GM23338 (cell line): ENCODE measurements around the gene PPP5C. TPM values are rescaled to one million over a fixed set of nuclear protein-coding genes. Genes with fewer than 3 reads are reported as not detected.

Source experiments
- ATAC-seq: fragments of 200-7000 bp; cut with Tn5 transposase; 3 replicates; pipeline ENCODE4 v1.9.1; 2020
- DNase-seq: peaks from one replicate; pipeline ENCODE4 v3.0.0-alpha.2; 2015; ENCODE audit warnings: low spot score
- H2AFZ ChIP-seq: fragments of 200-600 bp; sonication (generic); 2 replicates; pipeline ENCODE4 v1.8.0; 2016; ENCODE audit warnings: antibody characterized with exemption, mild to moderate bottlenecking, moderate library complexity
- H3F3A ChIP-seq: fragments of 200-600 bp; sonication (generic); replicated peaks from 2 replicates; pipeline ENCODE4 v1.8.0; 2017; ENCODE audit warnings: antibody characterized with exemption, mixed run types, low read depth
- H3K27ac ChIP-seq: fragments of 200-600 bp; sonication (generic); 2 replicates; pipeline ENCODE4 v1.6.1; 2016; ENCODE audit warnings: low read depth
- H3K27me3 ChIP-seq: fragments of 200-600 bp; sonication (generic); 2 replicates; pipeline ENCODE4 v1.8.0; 2016; ENCODE audit warnings: mild to moderate bottlenecking, mixed run types, moderate library complexity; ENCODE audit not compliant: insufficient read depth
- H3K36me3 ChIP-seq: fragments of 200-600 bp; sonication (generic); 2 replicates; pipeline ENCODE4 v1.8.0; 2016; ENCODE audit warnings: mild to moderate bottlenecking; ENCODE audit not compliant: insufficient read depth
- H3K4me1 ChIP-seq: fragments of 200-600 bp; sonication (generic); 2 replicates; pipeline ENCODE4 v1.8.0; 2016; ENCODE audit warnings: mild to moderate bottlenecking, moderate library complexity; ENCODE audit not compliant: insufficient read depth
- H3K4me2 ChIP-seq: fragments of 200-600 bp; sonication (generic); 2 replicates; pipeline ENCODE4 v1.7.1; 2017; ENCODE audit warnings: mixed run types
- H3K4me3 ChIP-seq: fragments of 200-600 bp; sonication (generic); 2 replicates; pipeline ENCODE4 v1.6.1; 2016; ENCODE audit warnings: mixed run types
- H3K79me2 ChIP-seq: fragments of 200-600 bp; sonication (generic); replicated peaks from 2 replicates; pipeline ENCODE4 v1.8.0; 2017; ENCODE audit warnings: mild to moderate bottlenecking; ENCODE audit not compliant: insufficient read depth
- H3K9me2 ChIP-seq: fragments of 200-600 bp; sonication (generic); 2 replicates; pipeline ENCODE4 v1.8.0; 2017; ENCODE audit not compliant: insufficient read depth
- H4K20me1 ChIP-seq: fragments of 200-600 bp; sonication (generic); replicated peaks from 2 replicates; pipeline ENCODE4 v1.8.0; 2017; ENCODE audit warnings: mild to moderate bottlenecking; ENCODE audit not compliant: insufficient read depth
- H3K27ac Mint-ChIP-seq: 2 replicates; pipeline ENCODE4 v1.8.0; 2020; ENCODE audit warnings: inconsistent platforms, mild to moderate bottlenecking, moderate library complexity, mixed read lengths
- H3K27me3 Mint-ChIP-seq: 3 replicates; pipeline ENCODE4 v1.8.0; 2022; ENCODE audit warnings: low read depth, mild to moderate bottlenecking, moderate library complexity, mixed read lengths, inconsistent platforms; ENCODE audit not compliant: insufficient read depth, poor library complexity
- H3K36me3 Mint-ChIP-seq: 3 replicates; pipeline ENCODE4 v1.8.0; 2021; ENCODE audit warnings: low read depth, mild to moderate bottlenecking, inconsistent platforms, moderate library complexity, mixed read lengths
- H3K4me1 Mint-ChIP-seq: 3 replicates; pipeline ENCODE4 v1.8.0; 2020; ENCODE audit warnings: mild to moderate bottlenecking, inconsistent platforms, mixed read lengths
- H3K4me3 Mint-ChIP-seq: 3 replicates; pipeline ENCODE4 v1.8.0; 2021; ENCODE audit warnings: moderate library complexity, mild to moderate bottlenecking, inconsistent platforms, mixed read lengths
- H3K9me3 Mint-ChIP-seq: 3 replicates; pipeline ENCODE4 v1.8.0; 2020; ENCODE audit warnings: moderate library complexity, mild to moderate bottlenecking, inconsistent platforms, mixed read lengths
- CREB1 ChIP-seq: fragments of 250-450 bp; sonication (Bioruptor Pico); IDR thresholded peaks from 2 replicates; pipeline ENCODE4 v1.5.0; 2020; ENCODE audit warnings: low read depth, mild to moderate bottlenecking, moderate library complexity
- EZH2 ChIP-seq: fragments of 200-600 bp; sonication (generic); IDR thresholded peaks from one replicate; pipeline ENCODE4 v1.8.0; 2017; ENCODE audit warnings: antibody characterized with exemption, mild to moderate bottlenecking, low read depth; ENCODE audit not compliant: unreplicated experiment
- EZH2phosphoT487 ChIP-seq: fragments of 200-600 bp; sonication (generic); IDR thresholded peaks from one replicate; pipeline ENCODE4 v1.8.1; 2018; ENCODE audit warnings: antibody characterized with exemption; ENCODE audit not compliant: unreplicated experiment
- JUNB ChIP-seq: IDR thresholded peaks from one replicate; pipeline ENCODE4 v1.6.1; 2016; ENCODE audit warnings: antibody characterized with exemption; ENCODE audit not compliant: unreplicated experiment
- NANOG ChIP-seq: IDR thresholded peaks from 2 replicates; pipeline ENCODE4 v1.6.1; 2016; ENCODE audit warnings: antibody characterized with exemption, borderline replicate concordance
- POLR2AphosphoS5 ChIP-seq: IDR thresholded peaks from 2 replicates; pipeline ENCODE4 v1.6.1; 2016; ENCODE audit warnings: antibody characterized with exemption, low read depth
- ZNF331 ChIP-seq: fragments of 250-450 bp; sonication (Bioruptor Pico); IDR thresholded peaks from 2 replicates; pipeline ENCODE4 v1.5.0; 2020; ENCODE audit warnings: low read depth, mild to moderate bottlenecking, moderate library complexity
- polyA plus RNA-seq: library from polyadenylated mRNA; unstranded; fragments of >200 nt; fragmentation: Nextera tagmentation; extraction: Ambion mirVana; gene quantifications from 2 replicates; pipeline ENCODE4 v1.2.1, GENCODE V29; 2016
- total RNA-seq: library from RNA; depleted of rRNA; stranded (reverse); fragments of >200 nt; shearing (Covaris generic); gene quantifications from 2 replicates; pipeline ENCODE4 v1.2.3, GENCODE V29; 2014
- TF ChIP-seq, protein P1 (sequence below): fragments of 250-450 bp; sonication (Bioruptor Pico); IDR thresholded peaks from 2 replicates; pipeline ENCODE4 v1.5.0; 2020; ENCODE audit warnings: mild to moderate bottlenecking, moderate library complexity
- TF ChIP-seq, protein P2 (sequence below): IDR thresholded peaks from 2 replicates; pipeline ENCODE4 v1.6.1; 2016; ENCODE audit warnings: antibody characterized with exemption
- TF ChIP-seq, protein P3 (sequence below), 2 experiments: fragments of 200-600 bp in 1 of 2; sonication (generic) in 1 of 2; conservative IDR thresholded peaks; 2 replicates each; pipeline versions ENCODE4 v1.5.1 to v1.6.1; 2016 to 2017; ENCODE audit warnings: antibody characterized with exemption in 2 of 2, low read depth in 2 of 2, mild to moderate bottlenecking in 2 of 2, moderate library complexity in 1 of 2

The PPP5C gene
- total and polyA plus RNA-seq, 2 experiments from 2014 or later, result 51.6 to 123 TPM

DNA sequence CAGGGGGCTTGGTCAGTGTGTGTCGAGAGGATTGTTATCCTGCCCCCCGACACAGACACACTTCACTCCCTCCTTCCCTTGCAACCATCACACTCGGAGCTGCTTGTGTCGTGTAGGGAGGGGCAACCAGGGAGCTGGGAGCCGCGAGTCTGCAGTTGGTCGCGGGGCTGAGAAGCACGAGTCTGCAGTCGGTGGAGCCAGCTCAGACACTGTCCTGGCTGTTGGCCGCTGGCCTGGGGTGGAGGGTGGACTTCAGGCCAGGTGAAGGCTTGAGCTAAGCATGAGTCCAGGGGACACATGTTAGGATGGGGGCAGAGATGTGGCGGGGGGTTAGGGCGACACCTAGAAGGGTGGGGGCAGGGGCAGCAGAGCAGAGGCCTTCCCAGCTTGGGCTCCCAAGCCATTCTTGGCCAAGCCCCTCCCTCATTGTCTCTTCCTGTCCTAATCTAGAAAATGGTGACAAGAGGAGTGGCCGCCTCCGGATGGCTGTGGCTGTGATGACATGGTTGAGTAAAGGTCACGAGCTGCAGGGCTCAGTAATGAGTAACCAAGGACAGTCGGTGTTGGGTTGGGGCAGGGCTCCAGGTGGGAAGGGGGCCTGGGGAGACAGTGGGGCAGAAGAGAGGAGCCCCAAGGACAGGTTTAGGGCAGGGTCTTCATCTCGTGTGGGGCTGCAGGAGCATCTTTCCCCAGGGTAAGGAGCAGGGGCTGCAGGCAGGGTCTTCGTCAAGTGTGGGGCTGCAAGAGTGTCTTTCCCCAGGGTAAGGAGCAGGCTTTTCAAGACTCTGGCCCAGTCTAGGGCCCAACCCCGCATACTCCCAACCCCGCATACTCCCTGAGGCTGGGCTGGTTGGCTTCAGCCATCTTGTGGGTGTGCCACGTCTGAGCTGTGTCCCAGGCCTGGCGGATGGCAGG is 8.6 kb downstream of the PPP5C start (continued):
- TF ChIP-seq, protein P1, sequence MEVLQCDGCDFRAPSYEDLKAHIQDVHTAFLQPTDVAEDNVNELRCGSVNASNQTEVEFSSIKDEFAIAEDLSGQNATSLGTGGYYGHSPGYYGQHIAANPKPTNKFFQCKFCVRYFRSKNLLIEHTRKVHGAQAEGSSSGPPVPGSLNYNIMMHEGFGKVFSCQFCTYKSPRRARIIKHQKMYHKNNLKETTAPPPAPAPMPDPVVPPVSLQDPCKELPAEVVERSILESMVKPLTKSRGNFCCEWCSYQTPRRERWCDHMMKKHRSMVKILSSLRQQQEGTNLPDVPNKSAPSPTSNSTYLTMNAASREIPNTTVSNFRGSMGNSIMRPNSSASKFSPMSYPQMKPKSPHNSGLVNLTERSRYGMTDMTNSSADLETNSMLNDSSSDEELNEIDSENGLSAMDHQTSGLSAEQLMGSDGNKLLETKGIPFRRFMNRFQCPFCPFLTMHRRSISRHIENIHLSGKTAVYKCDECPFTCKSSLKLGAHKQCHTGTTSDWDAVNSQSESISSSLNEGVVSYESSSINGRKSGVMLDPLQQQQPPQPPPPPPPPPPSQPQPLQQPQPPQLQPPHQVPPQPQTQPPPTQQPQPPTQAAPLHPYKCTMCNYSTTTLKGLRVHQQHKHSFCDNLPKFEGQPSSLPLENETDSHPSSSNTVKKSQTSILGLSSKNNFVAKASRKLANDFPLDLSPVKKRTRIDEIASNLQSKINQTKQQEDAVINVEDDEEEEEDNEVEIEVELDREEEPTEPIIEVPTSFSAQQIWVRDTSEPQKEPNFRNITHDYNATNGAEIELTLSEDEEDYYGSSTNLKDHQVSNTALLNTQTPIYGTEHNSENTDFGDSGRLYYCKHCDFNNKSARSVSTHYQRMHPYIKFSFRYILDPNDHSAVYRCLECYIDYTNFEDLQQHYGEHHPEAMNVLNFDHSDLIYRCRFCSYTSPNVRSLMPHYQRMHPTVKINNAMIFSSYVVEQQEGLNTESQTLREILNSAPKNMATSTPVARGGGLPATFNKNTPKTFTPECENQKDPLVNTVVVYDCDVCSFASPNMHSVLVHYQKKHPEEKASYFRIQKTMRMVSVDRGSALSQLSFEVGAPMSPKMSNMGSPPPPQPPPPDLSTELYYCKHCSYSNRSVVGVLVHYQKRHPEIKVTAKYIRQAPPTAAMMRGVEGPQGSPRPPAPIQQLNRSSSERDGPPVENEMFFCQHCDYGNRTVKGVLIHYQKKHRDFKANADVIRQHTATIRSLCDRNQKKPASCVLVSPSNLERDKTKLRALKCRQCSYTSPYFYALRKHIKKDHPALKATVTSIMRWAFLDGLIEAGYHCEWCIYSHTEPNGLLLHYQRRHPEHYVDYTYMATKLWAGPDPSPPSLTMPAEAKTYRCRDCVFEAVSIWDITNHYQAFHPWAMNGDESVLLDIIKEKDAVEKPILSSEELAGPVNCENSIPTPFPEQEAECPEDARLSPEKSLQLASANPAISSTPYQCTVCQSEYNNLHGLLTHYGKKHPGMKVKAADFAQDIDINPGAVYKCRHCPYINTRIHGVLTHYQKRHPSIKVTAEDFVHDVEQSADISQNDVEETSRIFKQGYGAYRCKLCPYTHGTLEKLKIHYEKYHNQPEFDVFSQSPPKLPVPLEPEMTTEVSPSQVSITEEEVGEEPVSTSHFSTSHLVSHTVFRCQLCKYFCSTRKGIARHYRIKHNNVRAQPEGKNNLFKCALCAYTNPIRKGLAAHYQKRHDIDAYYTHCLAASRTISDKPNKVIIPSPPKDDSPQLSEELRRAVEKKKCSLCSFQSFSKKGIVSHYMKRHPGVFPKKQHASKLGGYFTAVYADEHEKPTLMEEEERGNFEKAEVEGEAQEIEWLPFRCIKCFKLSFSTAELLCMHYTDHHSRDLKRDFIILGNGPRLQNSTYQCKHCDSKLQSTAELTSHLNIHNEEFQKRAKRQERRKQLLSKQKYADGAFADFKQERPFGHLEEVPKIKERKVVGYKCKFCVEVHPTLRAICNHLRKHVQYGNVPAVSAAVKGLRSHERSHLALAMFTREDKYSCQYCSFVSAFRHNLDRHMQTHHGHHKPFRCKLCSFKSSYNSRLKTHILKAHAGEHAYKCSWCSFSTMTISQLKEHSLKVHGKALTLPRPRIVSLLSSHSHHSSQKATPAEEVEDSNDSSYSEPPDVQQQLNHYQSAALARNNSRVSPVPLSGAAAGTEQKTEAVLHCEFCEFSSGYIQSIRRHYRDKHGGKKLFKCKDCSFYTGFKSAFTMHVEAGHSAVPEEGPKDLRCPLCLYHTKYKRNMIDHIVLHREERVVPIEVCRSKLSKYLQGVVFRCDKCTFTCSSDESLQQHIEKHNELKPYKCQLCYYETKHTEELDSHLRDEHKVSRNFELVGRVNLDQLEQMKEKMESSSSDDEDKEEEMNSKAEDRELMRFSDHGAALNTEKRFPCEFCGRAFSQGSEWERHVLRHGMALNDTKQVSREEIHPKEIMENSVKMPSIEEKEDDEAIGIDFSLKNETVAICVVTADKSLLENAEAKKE, result no peak

DNA sequence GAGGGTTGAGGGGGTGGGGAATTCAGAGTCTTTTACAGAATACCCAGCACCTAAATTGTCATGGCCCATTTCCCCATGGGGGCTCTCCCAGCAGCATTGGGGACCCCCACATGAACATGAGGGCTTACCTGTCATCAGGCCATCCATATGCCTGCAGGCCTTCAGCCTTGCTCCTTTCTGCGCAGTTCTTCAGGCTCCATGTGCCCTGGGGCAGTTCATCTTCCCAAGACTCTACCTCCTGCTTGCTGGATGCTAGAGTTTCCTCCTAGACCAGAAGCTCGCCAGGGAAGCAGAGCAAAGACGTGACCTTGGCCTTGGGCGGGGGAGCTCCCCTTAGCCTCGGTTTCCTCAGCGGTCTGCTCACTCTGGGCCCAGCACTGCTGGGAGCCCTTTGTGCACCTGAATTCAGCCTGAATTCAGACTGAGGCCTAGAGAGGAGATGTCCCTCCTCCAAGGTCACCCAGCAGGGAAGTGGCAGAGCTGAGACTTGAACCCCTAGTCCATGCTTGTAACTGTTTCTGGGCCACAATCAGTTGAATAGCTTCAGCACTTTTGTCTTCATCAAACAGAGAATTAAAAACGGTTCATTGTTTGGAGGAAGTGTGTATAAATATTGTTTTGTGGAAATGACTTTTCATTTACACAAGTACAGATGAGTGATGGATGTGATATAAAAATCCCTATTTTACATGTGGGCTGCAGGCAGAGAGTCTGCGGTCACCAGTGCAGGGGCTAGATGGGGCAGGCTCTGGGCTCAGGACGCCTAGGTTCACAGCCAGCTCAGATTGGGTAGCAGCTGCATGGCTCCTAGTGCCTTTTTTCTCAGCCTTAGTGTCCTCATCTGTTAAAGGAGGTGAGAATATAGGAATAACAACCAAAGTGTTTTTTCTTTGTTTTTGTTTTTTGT is 9.5 kb downstream of the PPP5C start:
- H3K4me3 Mint-ChIP-seq, result no peak overlapping the region
- Histone ChIP-seq H4K20me1 (peaks cover 26% of the 10 kb centered on the region), H3K4me3 (no peak overlapping the region), H3K27me3 (no peaks in the 10 kb centered on the region), H3K36me3 (peaks cover 27% of the 10 kb centered on the region), H2AFZ (no peak overlapping the region), H3F3A (no peaks in the 10 kb centered on the region), H3K4me2 (no peak overlapping the region), H3K27ac (no peak overlapping the region), H3K4me1 (peaks cover under 1% of the 10 kb centered on the region; the same call in 1 of the 2 replicates), H3K79me2 (peaks cover 70% of the 10 kb centered on the region), H3K9me2 (no peaks in the 10 kb centered on the region)
- no peak overlapping the region for H3K27ac Mint-ChIP-seq
- peaks cover 52% of the 10 kb centered on the region for H3K36me3 Mint-ChIP-seq
- H3K4me1 Mint-ChIP-seq, result peaks cover 7% of the 10 kb centered on the region
- peaks cover 12% of the 10 kb centered on the region for H3K27me3 Mint-ChIP-seq
- DNase-seq (no peak), ATAC-seq (no peak)
- TF ChIP-seq POLR2AphosphoS5, result no peak
- TF ChIP-seq JUNB, result no peak
- no peak for TF ChIP-seq EZH2
- TF ChIP-seq CREB1, result no peak
- no peak for TF ChIP-seq EZH2phosphoT487
- TF ChIP-seq ZNF331 (CRISPR knock-in tag), result no peak
- TF ChIP-seq, protein P2, sequence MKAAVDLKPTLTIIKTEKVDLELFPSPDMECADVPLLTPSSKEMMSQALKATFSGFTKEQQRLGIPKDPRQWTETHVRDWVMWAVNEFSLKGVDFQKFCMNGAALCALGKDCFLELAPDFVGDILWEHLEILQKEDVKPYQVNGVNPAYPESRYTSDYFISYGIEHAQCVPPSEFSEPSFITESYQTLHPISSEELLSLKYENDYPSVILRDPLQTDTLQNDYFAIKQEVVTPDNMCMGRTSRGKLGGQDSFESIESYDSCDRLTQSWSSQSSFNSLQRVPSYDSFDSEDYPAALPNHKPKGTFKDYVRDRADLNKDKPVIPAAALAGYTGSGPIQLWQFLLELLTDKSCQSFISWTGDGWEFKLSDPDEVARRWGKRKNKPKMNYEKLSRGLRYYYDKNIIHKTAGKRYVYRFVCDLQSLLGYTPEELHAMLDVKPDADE, result no peak
- TF ChIP-seq, protein P3, sequence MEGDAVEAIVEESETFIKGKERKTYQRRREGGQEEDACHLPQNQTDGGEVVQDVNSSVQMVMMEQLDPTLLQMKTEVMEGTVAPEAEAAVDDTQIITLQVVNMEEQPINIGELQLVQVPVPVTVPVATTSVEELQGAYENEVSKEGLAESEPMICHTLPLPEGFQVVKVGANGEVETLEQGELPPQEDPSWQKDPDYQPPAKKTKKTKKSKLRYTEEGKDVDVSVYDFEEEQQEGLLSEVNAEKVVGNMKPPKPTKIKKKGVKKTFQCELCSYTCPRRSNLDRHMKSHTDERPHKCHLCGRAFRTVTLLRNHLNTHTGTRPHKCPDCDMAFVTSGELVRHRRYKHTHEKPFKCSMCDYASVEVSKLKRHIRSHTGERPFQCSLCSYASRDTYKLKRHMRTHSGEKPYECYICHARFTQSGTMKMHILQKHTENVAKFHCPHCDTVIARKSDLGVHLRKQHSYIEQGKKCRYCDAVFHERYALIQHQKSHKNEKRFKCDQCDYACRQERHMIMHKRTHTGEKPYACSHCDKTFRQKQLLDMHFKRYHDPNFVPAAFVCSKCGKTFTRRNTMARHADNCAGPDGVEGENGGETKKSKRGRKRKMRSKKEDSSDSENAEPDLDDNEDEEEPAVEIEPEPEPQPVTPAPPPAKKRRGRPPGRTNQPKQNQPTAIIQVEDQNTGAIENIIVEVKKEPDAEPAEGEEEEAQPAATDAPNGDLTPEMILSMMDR (conservative IDR thresholded peaks at IDR 0.05; ENCODE audit: low read depth in 2 of 2), result no peak
- TF ChIP-seq NANOG, result no peak
- no peaks in the 10 kb centered on the region for H3K9me3 Mint-ChIP-seq
